Measurements from ENCODE around the gene SLIT3. TPM values are rescaled to one million over a fixed set of nuclear protein-coding genes. Genes with fewer than 3 reads are reported as not detected.

SLIT3 gene
- total RNA-seq, 4 donors from 2014 or later = 28.4 to 77.2 (median 63.8) TPM

DNA sequence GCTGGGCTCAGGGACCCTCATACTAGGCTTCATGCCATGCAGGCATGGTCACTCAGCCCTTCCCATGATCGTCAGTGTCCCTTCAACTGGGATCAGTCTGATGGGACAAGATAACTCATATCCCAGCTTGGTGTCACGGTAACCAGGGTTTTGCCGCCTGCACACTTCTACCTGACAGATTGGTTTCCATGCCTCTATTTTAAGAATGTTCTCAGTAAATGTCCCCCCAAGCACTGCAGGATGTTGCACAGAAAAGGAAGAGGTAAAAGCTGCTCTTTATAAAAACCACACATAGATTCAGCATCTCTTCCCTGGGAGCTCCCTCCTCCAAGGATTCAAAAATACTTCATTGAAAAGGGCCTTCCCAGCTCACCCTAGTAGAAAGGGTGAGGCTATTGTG is 56.1 kb downstream of the SLIT3 start:
- Histone ChIP-seq H3K36me3 (no peaks in the 10 kb centered on the region), H3K27me3 (no peaks in the 10 kb centered on the region), H3K27ac (no peak overlapping the region), H3K4me1 (peaks cover 8 to 9% of the 10 kb centered on the region in 2 donors), H3K4me3 (replicated peaks in 1 of 3) (no peak overlapping the region), H3K9me3 (no peaks in the 10 kb centered on the region)
- WGBS, 2 donors = 80 to 92% methylated on average over 3 of the region's 3 CpGs
- no peak for TF ChIP-seq POLR2A (IDR thresholded peaks at IDR 0.05)
- TF ChIP-seq, protein P1, sequence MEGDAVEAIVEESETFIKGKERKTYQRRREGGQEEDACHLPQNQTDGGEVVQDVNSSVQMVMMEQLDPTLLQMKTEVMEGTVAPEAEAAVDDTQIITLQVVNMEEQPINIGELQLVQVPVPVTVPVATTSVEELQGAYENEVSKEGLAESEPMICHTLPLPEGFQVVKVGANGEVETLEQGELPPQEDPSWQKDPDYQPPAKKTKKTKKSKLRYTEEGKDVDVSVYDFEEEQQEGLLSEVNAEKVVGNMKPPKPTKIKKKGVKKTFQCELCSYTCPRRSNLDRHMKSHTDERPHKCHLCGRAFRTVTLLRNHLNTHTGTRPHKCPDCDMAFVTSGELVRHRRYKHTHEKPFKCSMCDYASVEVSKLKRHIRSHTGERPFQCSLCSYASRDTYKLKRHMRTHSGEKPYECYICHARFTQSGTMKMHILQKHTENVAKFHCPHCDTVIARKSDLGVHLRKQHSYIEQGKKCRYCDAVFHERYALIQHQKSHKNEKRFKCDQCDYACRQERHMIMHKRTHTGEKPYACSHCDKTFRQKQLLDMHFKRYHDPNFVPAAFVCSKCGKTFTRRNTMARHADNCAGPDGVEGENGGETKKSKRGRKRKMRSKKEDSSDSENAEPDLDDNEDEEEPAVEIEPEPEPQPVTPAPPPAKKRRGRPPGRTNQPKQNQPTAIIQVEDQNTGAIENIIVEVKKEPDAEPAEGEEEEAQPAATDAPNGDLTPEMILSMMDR (IDR thresholded peaks at IDR 0.05) = no peak
- DNase-seq = no peak
- intact Hi-C loops (cut with DNase I) = no loop called here

DNA sequence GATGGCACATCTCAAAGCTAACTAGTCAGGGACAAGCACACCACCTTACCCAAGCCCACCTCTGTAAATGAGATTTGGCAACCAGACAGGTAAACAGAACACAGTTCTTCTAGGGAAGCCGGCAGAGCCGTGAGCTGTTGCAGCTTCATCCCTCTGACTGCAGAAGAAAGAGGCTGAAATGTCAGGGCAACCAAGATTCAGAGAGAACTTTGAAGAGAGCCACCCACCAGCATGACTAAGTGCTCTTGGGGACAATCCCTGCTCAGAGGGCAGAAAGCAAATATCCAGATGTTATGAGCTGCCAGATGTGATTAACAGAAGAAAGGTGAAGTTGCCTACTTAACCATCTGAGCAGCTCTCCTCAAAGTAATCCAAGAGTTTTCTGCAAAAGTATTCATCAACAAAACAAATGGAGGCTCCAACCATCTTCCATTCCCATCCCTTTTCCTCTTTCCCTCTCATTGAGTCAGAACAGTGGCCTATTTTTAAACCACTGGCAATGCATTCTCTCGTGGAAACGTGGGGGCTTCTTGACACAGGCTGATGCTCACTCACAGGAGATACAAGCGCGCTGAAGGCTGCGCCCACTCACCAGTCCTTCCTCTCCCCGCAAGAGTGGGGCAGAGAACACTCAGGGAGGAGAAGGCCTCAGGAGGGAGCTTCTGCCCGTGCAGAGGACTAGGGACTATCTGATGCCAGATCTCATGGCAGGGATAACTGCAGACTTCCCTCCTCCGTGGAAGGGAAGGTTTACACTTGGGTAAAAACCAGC is 57.1 kb downstream of the SLIT3 start:
- TF ChIP-seq, protein P1 (IDR thresholded peaks at IDR 0.05) = no peak
- no peak for TF ChIP-seq POLR2A (IDR thresholded peaks at IDR 0.05)
- Histone ChIP-seq H3K27ac (no peak overlapping the region), H3K36me3 (no peaks in the 10 kb centered on the region), H3K4me1 (peaks cover 4 to 8% of the 10 kb centered on the region in 2 donors), H3K27me3 (no peaks in the 10 kb centered on the region), H3K9me3 (no peaks in the 10 kb centered on the region), H3K4me3 (replicated peaks in 1 of 3) (no peak overlapping the region)
- intact Hi-C loops (cut with DNase I) = no loop called here
- DNase-seq = no peak
- WGBS, 2 donors = 76 to 82% methylated on average over 10 of the region's 10 CpGs

DNA sequence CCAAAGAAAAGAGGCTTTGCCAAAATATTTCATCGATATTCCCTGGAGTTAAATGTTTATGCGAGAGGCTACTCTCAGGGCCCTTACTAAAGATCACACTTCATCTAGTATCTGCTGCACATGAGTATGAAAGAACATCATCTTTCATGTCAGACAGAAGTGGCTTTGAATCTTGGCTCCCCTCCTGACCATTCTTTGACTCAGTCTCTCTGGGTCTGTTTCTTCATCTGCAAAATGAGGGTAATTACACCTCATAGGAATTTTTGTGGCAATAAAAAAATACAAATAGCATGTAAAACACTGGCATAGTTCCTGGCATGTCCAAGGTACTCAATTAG is 58.1 kb downstream of the SLIT3 start:
- H3K27me3 ChIP-seq = no peaks in the 10 kb centered on the region
- intact Hi-C loops (cut with DNase I) = no loop called here
- no peaks in the 10 kb centered on the region for H3K36me3 ChIP-seq
- no peak overlapping the region for H3K4me3 ChIP-seq (replicated peaks in 1 of 3)
- no peak for DNase-seq
- no peak overlapping the region for H3K27ac ChIP-seq
- TF ChIP-seq POLR2A (IDR thresholded peaks at IDR 0.05) = no peak
- TF ChIP-seq, protein P1 (IDR thresholded peaks at IDR 0.05) = no peak
- 56 to 79% methylated on average over 2 of the region's 2 CpGs for WGBS, 2 donors
- peaks cover 4 to 5% of the 10 kb centered on the region in 2 donors for H3K4me1 ChIP-seq
- H3K9me3 ChIP-seq = no peaks in the 10 kb centered on the region

DNA sequence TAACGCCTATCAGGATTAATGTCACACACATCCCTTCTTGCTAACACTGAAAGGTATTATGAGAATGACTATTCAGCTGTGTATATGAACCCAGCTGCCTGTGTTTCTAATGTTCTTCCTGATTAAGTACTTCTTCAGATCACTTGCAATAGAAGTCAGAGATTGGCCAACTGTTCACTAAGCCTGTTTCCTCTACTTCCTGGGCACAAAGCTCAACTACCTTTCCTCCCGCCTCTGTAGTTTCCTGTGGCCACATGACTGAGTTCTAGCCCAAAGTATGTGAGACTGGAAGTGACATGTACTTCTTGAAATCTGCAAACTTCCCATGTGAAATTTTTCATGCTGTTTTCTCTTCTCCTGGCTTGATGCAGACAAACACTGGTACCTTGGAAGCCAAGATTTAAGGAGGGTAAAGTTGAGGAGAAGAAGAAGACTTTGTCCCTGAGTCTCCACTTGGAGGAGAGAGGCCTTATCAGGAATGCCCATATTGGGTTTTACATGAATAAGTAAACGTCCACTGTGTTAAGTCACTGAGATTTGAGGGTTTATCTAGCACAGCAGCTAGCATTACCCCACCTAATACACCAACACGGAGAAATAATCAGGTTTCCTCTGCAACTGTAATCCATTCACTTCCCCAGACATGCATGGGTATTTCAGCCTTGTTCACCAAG is 58.6 kb downstream of the SLIT3 start:
- H3K9me3 ChIP-seq = no peaks in the 10 kb centered on the region
- H3K4me1 ChIP-seq = peaks cover 4 to 5% of the 10 kb centered on the region in 2 donors
- 71 to 74% methylated on average over 4 of the region's 4 CpGs for WGBS, 2 donors
- H3K36me3 ChIP-seq = no peaks in the 10 kb centered on the region
- TF ChIP-seq POLR2A (IDR thresholded peaks at IDR 0.05) = no peak
- TF ChIP-seq, protein P1 (IDR thresholded peaks at IDR 0.05) = no peak
- no peak for DNase-seq
- intact Hi-C loops (cut with DNase I) = no loop called here
- H3K4me3 ChIP-seq (replicated peaks in 1 of 3) = no peak overlapping the region
- H3K27ac ChIP-seq = no peak overlapping the region
- no peaks in the 10 kb centered on the region for H3K27me3 ChIP-seq

DNA sequence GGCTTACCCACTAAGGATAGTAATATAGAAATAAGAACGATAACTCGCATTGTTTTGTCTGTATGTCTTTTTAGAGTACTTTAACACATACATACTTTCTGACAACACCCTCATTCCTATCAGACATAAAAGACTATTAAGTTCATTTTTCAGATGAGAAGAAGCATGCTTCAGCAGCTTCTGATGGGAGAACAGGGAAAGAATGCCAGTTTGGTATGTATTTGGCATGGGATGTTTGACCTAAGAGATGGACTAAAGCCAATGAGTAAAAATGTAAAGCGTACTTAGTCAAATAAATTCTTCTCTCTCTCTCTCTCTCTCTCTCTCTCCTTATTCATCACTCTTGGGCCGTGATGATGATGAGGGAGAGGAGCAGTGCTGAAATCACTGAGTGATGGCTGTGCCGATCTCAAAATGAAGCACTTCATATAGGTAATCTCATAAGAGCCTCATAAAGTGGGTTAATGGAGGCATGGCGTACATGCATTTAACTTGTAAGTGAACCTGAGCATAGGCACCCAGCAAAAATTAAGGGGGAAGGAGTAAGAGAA is 71.5 kb downstream of the SLIT3 start:
- 73 to 77% methylated on average over 6 of the region's 6 CpGs for WGBS, 2 donors
- Histone ChIP-seq H3K4me3 (replicated peaks in 1 of 3) (no peak overlapping the region), H3K27ac (no peak overlapping the region), H3K9me3 (no peaks in the 10 kb centered on the region), H3K36me3 (no peaks in the 10 kb centered on the region), H3K4me1 (peaks cover 16 to 19% of the 10 kb centered on the region in 2 donors), H3K27me3 (no peaks in the 10 kb centered on the region)
- DNase-seq = no peak
- no peak for TF ChIP-seq POLR2A (IDR thresholded peaks at IDR 0.05)
- TF ChIP-seq, protein P1 (IDR thresholded peaks at IDR 0.05) = no peak
- intact Hi-C loops (cut with DNase I) = no loop called here
